ENCODE measurements around the gene INPP5A.

The INPP5A gene

DNA sequence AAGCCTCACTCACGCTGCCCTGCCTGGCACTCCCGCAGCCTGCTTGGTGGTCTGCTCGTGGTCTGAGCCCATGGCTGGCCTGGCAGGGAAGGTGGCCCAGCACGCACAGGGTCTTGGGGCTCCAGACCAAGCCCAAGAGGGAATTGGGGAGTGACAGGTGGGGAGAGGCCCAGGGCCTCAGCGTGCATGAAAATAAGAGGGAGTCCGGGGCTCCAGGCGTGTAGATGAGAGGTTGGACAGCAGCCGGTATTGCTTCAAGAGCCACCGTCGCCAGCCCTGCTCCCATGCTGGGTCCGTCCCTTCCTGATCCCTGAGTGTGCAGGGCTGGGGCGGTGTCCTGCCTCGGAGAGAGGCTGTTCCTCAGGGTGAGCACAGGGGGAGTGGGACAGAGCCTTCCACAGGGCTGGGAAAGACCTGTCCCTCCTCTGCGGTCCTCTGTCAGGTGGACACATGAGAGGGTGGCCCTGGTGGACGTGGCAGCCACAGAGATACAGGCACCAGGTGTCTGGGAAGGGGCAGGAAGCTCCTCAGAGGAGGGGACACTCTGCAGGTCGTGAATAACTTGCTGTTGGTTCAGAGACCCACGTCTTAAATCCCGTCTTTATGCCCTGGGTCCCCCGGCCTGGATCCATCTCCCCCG is 113.1 kb downstream of the INPP5A start:
- ChIA-PET CTCF (no interaction called here), POLR2A (no interaction called here)
- TF ChIP-seq, protein P1, sequence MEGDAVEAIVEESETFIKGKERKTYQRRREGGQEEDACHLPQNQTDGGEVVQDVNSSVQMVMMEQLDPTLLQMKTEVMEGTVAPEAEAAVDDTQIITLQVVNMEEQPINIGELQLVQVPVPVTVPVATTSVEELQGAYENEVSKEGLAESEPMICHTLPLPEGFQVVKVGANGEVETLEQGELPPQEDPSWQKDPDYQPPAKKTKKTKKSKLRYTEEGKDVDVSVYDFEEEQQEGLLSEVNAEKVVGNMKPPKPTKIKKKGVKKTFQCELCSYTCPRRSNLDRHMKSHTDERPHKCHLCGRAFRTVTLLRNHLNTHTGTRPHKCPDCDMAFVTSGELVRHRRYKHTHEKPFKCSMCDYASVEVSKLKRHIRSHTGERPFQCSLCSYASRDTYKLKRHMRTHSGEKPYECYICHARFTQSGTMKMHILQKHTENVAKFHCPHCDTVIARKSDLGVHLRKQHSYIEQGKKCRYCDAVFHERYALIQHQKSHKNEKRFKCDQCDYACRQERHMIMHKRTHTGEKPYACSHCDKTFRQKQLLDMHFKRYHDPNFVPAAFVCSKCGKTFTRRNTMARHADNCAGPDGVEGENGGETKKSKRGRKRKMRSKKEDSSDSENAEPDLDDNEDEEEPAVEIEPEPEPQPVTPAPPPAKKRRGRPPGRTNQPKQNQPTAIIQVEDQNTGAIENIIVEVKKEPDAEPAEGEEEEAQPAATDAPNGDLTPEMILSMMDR (IDR thresholded peaks at IDR 0.05; ENCODE audit: control extremely low read depth, extremely low read depth, low read depth, missing control alignments) = no peak
- no peak for DNase-seq (ENCODE audit: extremely low spot score)

- ChIA-PET POLR2A (no interaction called here), CTCF (no interaction called here)
- no peak for DNase-seq (ENCODE audit: extremely low spot score)
- TF ChIP-seq, protein P1 (IDR thresholded peaks at IDR 0.05; ENCODE audit: control extremely low read depth, extremely low read depth, low read depth, missing control alignments) = no peak
Observed at GRCh38 chr10:132651511-132652029, 114.0 kb downstream of the INPP5A start.

GRCh38 chr10:132652446-132652845 is 114.9 kb downstream of the INPP5A start:
- DNase-seq (ENCODE audit: extremely low spot score) = no peak
- ChIA-PET POLR2A (no interaction called here), CTCF (no interaction called here)
- TF ChIP-seq, protein P1 (IDR thresholded peaks at IDR 0.05; ENCODE audit: control extremely low read depth, extremely low read depth, low read depth, missing control alignments) = no peak

GRCh38 chr10:132652936-132653590 is 115.5 kb downstream of the INPP5A start:
- ChIA-PET CTCF (interaction anchor here (1.6 to 3.0 kb wide), 2 partner anchors 11 to 41 kb away, joined by 6 to 18 read pairs; no protein-coding TSS in a partner anchor), POLR2A (no interaction called here)
- TF ChIP-seq, protein P1 (IDR thresholded peaks at IDR 0.05; ENCODE audit: control extremely low read depth, extremely low read depth, low read depth, missing control alignments) = no peak
- DNase-seq (ENCODE audit: extremely low spot score) = no peak

DNA sequence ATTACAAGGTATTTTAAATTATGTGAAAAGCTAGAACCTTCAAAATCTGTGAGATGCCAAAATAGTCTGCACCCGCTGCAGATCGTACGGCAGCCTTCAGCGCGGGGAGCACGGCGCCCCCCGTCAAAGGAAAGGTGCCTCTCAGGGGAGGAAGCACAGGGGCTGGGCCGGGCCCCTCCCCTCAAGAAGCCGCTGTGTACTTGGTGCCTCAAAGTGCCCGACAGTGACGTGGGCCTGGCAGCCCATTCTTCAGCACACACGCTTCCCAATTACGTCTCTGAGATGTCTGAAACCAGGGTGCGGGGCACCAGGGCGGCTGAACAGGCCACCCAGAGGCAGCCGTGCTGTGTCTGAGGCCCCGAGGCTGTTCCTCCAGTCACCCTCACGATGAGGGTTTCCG is 116.1 kb downstream of the INPP5A start:
- ChIA-PET POLR2A (no interaction called here), CTCF (interaction anchor here (1.3 to 3.0 kb wide), 5 partner anchors 10 to 604 kb away, joined by 3 to 18 read pairs (median 6); no protein-coding TSS in a partner anchor)
- DNase-seq (ENCODE audit: extremely low spot score) = no peak
- TF ChIP-seq, protein P1 (IDR thresholded peaks at IDR 0.05; ENCODE audit: control extremely low read depth, extremely low read depth, low read depth, missing control alignments) = no peak

DNA sequence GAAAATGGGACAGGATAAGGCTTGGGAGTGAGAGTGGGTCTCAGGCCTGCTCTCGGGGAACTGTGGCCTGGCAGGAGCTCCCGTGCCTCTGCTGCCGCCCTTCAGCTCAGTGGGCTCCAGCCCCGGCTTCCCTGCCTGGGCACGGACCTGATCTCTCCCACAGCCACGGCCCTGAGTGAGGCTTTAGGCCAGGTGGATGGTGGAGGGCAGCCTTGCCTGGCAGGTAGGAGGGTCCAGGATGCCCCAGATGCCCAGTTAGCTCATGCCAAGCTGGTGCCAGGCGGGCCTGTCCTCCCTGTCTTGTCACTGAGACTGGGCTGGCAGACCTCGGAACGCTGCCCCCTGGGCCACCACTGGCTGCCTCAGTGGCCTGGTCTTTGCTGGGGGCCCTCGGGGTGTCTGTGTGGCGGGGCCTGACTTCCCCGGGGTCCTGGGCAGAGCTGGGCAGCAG is 116.6 kb downstream of the INPP5A start:
- TF ChIP-seq, protein P1 (IDR thresholded peaks at IDR 0.05; ENCODE audit: control extremely low read depth, extremely low read depth, low read depth, missing control alignments) = no peak
- CTCF ChIA-PET = interaction anchor here (0.7 to 3.0 kb wide), 13 partner anchors 10 to 625 kb away, joined by 3 to 18 read pairs (median 6); no protein-coding TSS in a partner anchor
- POLR2A ChIA-PET = no interaction called here
- DNase-seq (ENCODE audit: extremely low spot score) = no peak

All from GM10248 (cell line).